ENCODE data around the gene CELSR1.

Gene CELSR1

GRCh38 chr22:46360891-46361290, 176.5 kb downstream of the CELSR1 start:
- Mint-ChIP-seq H3K4me3 (no peak overlapping the region), H3K27ac (no peak overlapping the region), H3K36me3 (ENCODE audit: low read depth) (peaks cover 5% of the 10 kb centered on the region), H3K4me1 (no peaks in the 10 kb centered on the region), H3K27me3 (no peaks in the 10 kb centered on the region), H3K9me3 (no peaks in the 10 kb centered on the region)
- ATAC-seq (no peak), DNase-seq (no peak)

GRCh38 chr22:46360097-46360496, 177.3 kb downstream of the CELSR1 start:
- H3K9me3 Mint-ChIP-seq: no peaks in the 10 kb centered on the region
- H3K27ac Mint-ChIP-seq: no peak overlapping the region
- no peak overlapping the region for H3K4me3 Mint-ChIP-seq
- peaks cover 9% of the 10 kb centered on the region for H3K36me3 Mint-ChIP-seq (ENCODE audit: low read depth)
- no peak for DNase-seq
- H3K27me3 Mint-ChIP-seq: no peaks in the 10 kb centered on the region
- no peak for ATAC-seq
- no peaks in the 10 kb centered on the region for H3K4me1 Mint-ChIP-seq

GRCh38 chr22:46359362-46359761, 178.1 kb downstream of the CELSR1 start:
- H3K36me3 Mint-ChIP-seq (ENCODE audit: low read depth): peaks cover 9% of the 10 kb centered on the region
- H3K27ac Mint-ChIP-seq: no peak overlapping the region
- no peak for DNase-seq
- no peak for ATAC-seq
- H3K4me3 Mint-ChIP-seq: no peak overlapping the region
- H3K4me1 Mint-ChIP-seq: no peaks in the 10 kb centered on the region
- no peaks in the 10 kb centered on the region for H3K9me3 Mint-ChIP-seq
- no peaks in the 10 kb centered on the region for H3K27me3 Mint-ChIP-seq

- Mint-ChIP-seq H3K4me1 (no peaks in the 10 kb centered on the region), H3K4me3 (no peak overlapping the region), H3K27ac (no peak overlapping the region), H3K27me3 (no peaks in the 10 kb centered on the region), H3K36me3 (ENCODE audit: low read depth) (peaks cover 11% of the 10 kb centered on the region), H3K9me3 (no peaks in the 10 kb centered on the region)
- ATAC-seq: no peak
- no peak for DNase-seq
Measured at GRCh38 chr22:46358766-46359165, 178.7 kb downstream of the CELSR1 start.

- no peaks in the 10 kb centered on the region for H3K27me3 Mint-ChIP-seq
- H3K4me1 Mint-ChIP-seq: no peaks in the 10 kb centered on the region
- H3K27ac Mint-ChIP-seq: no peak overlapping the region
- H3K9me3 Mint-ChIP-seq: no peaks in the 10 kb centered on the region
- peaks cover 15% of the 10 kb centered on the region for H3K36me3 Mint-ChIP-seq (ENCODE audit: low read depth)
- no peak overlapping the region for H3K4me3 Mint-ChIP-seq
- no peak for ATAC-seq
- DNase-seq: no peak
Measured at GRCh38 chr22:46357711-46358520, 179.5 kb downstream of the CELSR1 start.

GRCh38 chr22:46356496-46357480, 180.6 kb downstream of the CELSR1 start:
- Mint-ChIP-seq H3K27me3 (no peaks in the 10 kb centered on the region), H3K4me3 (no peak overlapping the region), H3K4me1 (peaks cover 3% of the 10 kb centered on the region), H3K36me3 (ENCODE audit: low read depth) (peaks cover 24% of the 10 kb centered on the region), H3K27ac (no peak overlapping the region), H3K9me3 (no peaks in the 10 kb centered on the region)
- DNase-seq (no peak), ATAC-seq (no peak)

- Mint-ChIP-seq H3K9me3 (no peaks in the 10 kb centered on the region), H3K27me3 (no peaks in the 10 kb centered on the region), H3K4me3 (no peak overlapping the region), H3K36me3 (ENCODE audit: low read depth) (peaks cover 24% of the 10 kb centered on the region), H3K4me1 (peaks cover 3% of the 10 kb centered on the region), H3K27ac (no peak overlapping the region)
- DNase-seq (no peak), ATAC-seq (no peak)
Measured at GRCh38 chr22:46355996-46356471, 181.4 kb downstream of the CELSR1 start.

GRCh38 chr22:46355369-46355995, 181.9 kb downstream of the CELSR1 start:
- H3K36me3 Mint-ChIP-seq (ENCODE audit: low read depth): peaks cover 27% of the 10 kb centered on the region
- DNase-seq (peak; percentile 69), ATAC-seq (peak; percentile 31)
- no peaks in the 10 kb centered on the region for H3K9me3 Mint-ChIP-seq
- H3K27ac Mint-ChIP-seq: no peak overlapping the region
- no peaks in the 10 kb centered on the region for H3K27me3 Mint-ChIP-seq
- H3K4me1 Mint-ChIP-seq: peaks cover 3% of the 10 kb centered on the region
- no peak overlapping the region for H3K4me3 Mint-ChIP-seq

GRCh38 chr22:46354993-46355305, 182.5 kb downstream of the CELSR1 start:
- no peak for ATAC-seq
- H3K27ac Mint-ChIP-seq: no peak overlapping the region

GRCh38 chr22:46354176-46354992, 183.0 kb downstream of the CELSR1 start:
- ATAC-seq: no peak
- Mint-ChIP-seq H3K36me3 (ENCODE audit: low read depth) (peaks cover 29% of the 10 kb centered on the region), H3K9me3 (no peaks in the 10 kb centered on the region), H3K4me3 (no peak overlapping the region), H3K27ac (no peak overlapping the region), H3K27me3 (no peaks in the 10 kb centered on the region), H3K4me1 (peaks cover 3% of the 10 kb centered on the region)
- no peak for DNase-seq

More at GRCh38 chr22:46354993-46355305, 182.5 kb downstream of the CELSR1 start:
- no peak for DNase-seq
- Mint-ChIP-seq H3K9me3 (no peaks in the 10 kb centered on the region), H3K4me1 (peaks cover 3% of the 10 kb centered on the region), H3K4me3 (no peak overlapping the region), H3K27me3 (no peaks in the 10 kb centered on the region), H3K36me3 (ENCODE audit: low read depth) (peaks cover 27% of the 10 kb centered on the region)

- Mint-ChIP-seq H3K4me3 (no peak overlapping the region), H3K9me3 (no peaks in the 10 kb centered on the region), H3K27ac (no peak overlapping the region), H3K27me3 (no peaks in the 10 kb centered on the region), H3K4me1 (peaks cover 3% of the 10 kb centered on the region), H3K36me3 (ENCODE audit: low read depth) (peaks cover 34% of the 10 kb centered on the region)
- DNase-seq (no peak), ATAC-seq (no peak)
Measured at GRCh38 chr22:46353483-46354105, 183.8 kb downstream of the CELSR1 start.

- Mint-ChIP-seq H3K36me3 (ENCODE audit: low read depth) (peaks cover 36% of the 10 kb centered on the region), H3K4me3 (no peak overlapping the region), H3K27ac (no peak overlapping the region), H3K9me3 (no peaks in the 10 kb centered on the region), H3K27me3 (no peaks in the 10 kb centered on the region), H3K4me1 (peaks cover 3% of the 10 kb centered on the region)
- no peak for DNase-seq
- peak; percentile 58 for ATAC-seq
Measured at GRCh38 chr22:46352691-46353386, 184.6 kb downstream of the CELSR1 start.

GRCh38 chr22:46352276-46352675, 185.1 kb downstream of the CELSR1 start:
- Mint-ChIP-seq H3K4me1 (peaks cover 3% of the 10 kb centered on the region), H3K27ac (no peak overlapping the region), H3K9me3 (no peaks in the 10 kb centered on the region), H3K4me3 (no peak overlapping the region), H3K27me3 (no peaks in the 10 kb centered on the region), H3K36me3 (ENCODE audit: low read depth) (peaks cover 34% of the 10 kb centered on the region)
- DNase-seq (no peak), ATAC-seq (no peak)

Data from activated naive CD8-positive, alpha-beta T cell treated with anti-CD3 and anti-CD28 coated beads, Interleukin-2, amount 50 U/mL, for 24 hours (primary cell).